ENCODE data around the gene TEAD4.

DNA sequence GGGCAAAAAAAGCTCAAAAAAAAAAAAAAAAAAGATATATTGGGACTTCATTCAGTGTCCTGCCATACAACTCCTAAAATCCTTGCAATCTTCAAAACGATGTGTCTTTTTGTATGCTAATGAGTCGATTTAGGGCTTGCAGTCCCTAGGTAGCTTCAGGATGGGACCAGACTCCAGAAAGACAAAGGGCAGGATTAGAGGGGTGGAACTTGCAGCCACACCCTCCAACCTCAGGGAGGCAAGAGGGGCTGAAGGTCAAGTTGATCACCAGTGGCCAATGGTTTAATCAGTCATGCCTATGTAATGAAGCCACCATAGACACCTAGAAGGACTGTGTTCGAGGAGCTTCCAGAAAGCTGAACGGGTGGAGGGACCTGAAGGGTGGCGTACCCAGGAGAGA, 29.3 kb downstream of the TEAD4 start:
- TF ChIP-seq, protein P1, sequence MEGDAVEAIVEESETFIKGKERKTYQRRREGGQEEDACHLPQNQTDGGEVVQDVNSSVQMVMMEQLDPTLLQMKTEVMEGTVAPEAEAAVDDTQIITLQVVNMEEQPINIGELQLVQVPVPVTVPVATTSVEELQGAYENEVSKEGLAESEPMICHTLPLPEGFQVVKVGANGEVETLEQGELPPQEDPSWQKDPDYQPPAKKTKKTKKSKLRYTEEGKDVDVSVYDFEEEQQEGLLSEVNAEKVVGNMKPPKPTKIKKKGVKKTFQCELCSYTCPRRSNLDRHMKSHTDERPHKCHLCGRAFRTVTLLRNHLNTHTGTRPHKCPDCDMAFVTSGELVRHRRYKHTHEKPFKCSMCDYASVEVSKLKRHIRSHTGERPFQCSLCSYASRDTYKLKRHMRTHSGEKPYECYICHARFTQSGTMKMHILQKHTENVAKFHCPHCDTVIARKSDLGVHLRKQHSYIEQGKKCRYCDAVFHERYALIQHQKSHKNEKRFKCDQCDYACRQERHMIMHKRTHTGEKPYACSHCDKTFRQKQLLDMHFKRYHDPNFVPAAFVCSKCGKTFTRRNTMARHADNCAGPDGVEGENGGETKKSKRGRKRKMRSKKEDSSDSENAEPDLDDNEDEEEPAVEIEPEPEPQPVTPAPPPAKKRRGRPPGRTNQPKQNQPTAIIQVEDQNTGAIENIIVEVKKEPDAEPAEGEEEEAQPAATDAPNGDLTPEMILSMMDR (IDR thresholded peaks at IDR 0.05) = no peak
- no peak for TF ChIP-seq POLR2A (IDR thresholded peaks at IDR 0.05)

Measured in thyroid gland (tissue), 4 donors.